Endometrial microvascular endothelial cells (primary cell): ENCODE measurements around the gene NTSR1. TPM values are rescaled to one million over a fixed set of nuclear protein-coding genes. Genes with fewer than 3 reads are reported as not detected.

Experiments used
- in situ Hi-C: cut with HindIII; loops from 2 replicates; pipeline ENCODE4 v1.10.0; 2017; ENCODE audit warnings: low sequenced_read_pairs, low pct_unique_long_range_greater_than_20kb; ENCODE audit errors: inconsistent ontology term
- total RNA-seq: library from RNA; depleted of rRNA; stranded (reverse); fragments of >200 nt; gene quantifications from one replicate; pipeline ENCODE4 v1.2.3, GENCODE V29; 2015; ENCODE audit errors: inconsistent ontology term

NTSR1 gene
- total RNA-seq: 0.19 TPM

DNA sequence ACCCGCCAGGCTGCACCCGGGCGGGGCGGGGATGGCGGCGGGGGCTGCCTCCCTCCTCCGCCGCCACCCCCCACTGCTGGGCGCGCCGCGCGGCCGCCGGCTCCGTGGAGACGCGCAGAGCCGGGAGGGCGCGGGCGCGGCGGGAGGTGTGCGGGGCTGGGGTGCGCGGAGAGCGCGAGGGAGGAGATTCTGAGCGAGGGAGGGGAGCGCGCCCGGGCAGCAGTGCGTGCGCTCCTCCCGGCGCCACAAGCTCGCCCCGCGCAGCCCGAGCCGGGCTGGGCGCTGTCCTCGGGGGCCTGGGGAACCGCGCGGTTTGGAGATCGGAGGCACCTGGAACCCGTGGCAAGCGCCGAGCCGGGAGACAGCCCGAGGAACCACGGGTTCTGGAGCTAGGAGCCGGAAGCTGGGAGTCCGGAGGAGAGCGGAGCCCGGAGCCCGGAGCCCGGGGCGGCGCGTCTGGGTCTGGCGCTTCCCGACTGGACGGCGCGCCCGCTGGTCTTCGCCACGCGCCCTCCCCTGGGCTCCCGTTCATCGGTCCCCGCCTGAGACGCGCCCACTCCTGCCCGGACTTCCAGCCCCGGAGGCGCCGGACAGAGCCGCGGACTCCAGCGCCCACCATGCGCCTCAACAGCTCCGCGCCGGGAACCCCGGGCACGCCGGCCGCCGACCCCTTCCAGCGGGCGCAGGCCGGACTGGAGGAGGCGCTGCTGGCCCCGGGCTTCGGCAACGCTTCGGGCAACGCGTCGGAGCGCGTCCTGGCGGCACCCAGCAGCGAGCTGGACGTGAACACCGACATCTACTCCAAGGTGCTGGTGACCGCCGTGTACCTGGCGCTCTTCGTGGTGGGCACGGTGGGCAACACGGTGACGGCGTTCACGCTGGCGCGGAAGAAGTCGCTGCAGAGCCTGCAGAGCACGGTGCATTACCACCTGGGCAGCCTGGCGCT, at the start of gene NTSR1:
TSS of gene NTSR1 (plus strand) at position 246 of the 946 bp plus-strand sequence. CDS start at position 618, 372 bp downstream.
- in situ Hi-C loops: no loop called here

GRCh38 chr20:62659488-62660239, 49.0 kb upstream of the NTSR1 start:
- in situ Hi-C loops: no loop called here

- in situ Hi-C loops: no loop called here
These were observed 48.4 kb upstream of the NTSR1 start for GRCh38 chr20:62660240-62660615.

GRCh38 chr20:62660768-62661167, 47.9 kb upstream of the NTSR1 start:
- in situ Hi-C loops: no loop called here

GRCh38 chr20:62661647-62662046, 47.0 kb upstream of the NTSR1 start:
- in situ Hi-C loops: no loop called here

DNA sequence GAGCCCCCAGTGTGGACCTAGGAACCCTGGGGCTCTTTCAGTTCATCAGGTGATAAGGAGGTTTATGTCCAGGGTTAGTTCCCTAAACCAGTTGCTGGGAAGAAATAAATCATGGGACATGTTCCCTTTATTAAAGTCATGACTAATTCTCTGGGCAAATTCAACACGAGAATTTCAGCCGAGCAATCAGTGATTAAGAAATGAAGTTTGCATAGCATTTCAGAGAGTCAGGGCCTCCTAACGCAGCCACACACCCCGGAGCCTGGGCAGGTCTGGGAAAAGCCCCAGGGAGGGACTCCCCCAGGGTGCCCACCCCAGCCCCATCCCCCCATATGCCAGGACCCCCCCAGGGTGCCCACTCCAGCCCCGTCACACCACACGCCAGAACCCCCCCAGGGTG, 46.2 kb upstream of the NTSR1 start:
- in situ Hi-C loops: no loop called here

- in situ Hi-C loops: no loop called here
These were observed 45.3 kb upstream of the NTSR1 start for GRCh38 chr20:62663145-62664018.

DNA sequence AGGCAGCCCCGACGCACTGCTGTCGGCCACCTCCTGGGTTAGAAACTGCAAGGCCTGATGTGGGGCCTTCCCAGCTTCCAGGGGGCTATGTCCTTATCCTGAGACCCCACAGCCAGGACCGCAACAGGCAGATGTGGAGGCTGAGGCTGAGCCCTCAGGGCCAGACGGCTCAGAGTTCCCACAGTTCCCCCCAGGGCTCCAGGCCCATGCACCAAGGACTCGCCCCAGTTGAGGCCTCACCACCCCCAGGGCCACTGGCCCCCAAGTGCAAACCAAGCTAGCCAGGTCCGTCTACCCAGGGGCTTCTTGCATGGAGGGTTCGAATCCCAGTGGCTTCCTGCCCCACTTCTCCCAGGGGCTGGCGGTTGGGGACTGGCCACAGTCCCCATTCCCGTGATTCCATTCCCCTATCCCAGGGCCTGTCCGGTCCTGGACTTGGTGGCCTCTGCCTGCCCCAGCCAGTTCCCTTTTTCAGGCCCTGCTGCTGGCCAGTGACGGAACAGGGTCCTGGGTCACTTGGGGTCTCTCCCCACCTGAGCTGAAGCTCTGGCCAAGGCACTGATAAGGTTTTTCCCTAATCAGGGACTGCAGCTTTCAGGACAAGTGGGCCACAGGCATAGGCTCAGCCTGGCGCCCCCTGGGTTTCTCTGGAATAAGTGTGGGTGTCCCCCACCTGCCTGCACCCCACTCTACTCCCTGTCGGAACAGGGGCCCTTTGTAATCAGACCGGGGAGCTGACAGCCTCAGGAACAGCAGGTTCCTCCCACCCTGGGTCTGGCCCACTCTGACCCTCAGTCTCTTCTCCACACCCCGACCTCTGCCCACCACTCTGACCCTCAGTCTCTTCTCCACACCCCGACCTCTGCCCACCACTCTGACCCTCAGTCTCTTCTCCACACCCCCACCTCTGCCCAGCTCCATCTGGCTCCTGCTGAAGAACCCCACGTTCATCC, 44.3 kb upstream of the NTSR1 start:
- in situ Hi-C loops: no loop called here

GRCh38 chr20:62665153-62665754, 43.4 kb upstream of the NTSR1 start:
- in situ Hi-C loops: no loop called here

- in situ Hi-C loops: no loop called here
These were observed 42.6 kb upstream of the NTSR1 start for GRCh38 chr20:62665826-62666735.

- in situ Hi-C loops: no loop called here
These were observed 41.7 kb upstream of the NTSR1 start for GRCh38 chr20:62666736-62667529.

GRCh38 chr20:62667530-62668440, 40.9 kb upstream of the NTSR1 start:
- in situ Hi-C loops: no loop called here

- in situ Hi-C loops: no loop called here
These were observed 40.1 kb upstream of the NTSR1 start for GRCh38 chr20:62668441-62669027.

GRCh38 chr20:62669249-62669648, 39.4 kb upstream of the NTSR1 start:
- in situ Hi-C loops: no loop called here

DNA sequence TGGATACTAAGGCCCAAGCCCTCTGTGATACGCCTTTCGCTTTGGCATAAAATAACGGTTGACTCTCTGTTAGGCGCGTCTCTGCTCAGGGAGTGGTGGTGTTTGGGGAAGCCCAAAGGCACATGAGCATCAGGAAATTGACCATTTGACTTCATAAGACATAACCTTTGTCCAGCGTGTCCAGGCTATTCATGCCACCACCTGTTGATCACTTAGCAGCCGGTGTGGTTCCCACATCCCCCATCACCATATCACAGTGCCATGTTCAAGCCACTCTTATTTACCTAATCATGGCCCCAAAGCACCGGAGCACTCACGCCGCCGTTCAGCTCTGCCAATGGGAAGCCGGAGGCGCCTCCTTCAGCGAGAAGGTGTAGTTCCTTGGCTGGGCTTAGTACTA, 38.5 kb upstream of the NTSR1 start:
- in situ Hi-C loops: no loop called here
